Measurements from ENCODE around the gene TRMU.

- TF ChIP-seq, protein P1, sequence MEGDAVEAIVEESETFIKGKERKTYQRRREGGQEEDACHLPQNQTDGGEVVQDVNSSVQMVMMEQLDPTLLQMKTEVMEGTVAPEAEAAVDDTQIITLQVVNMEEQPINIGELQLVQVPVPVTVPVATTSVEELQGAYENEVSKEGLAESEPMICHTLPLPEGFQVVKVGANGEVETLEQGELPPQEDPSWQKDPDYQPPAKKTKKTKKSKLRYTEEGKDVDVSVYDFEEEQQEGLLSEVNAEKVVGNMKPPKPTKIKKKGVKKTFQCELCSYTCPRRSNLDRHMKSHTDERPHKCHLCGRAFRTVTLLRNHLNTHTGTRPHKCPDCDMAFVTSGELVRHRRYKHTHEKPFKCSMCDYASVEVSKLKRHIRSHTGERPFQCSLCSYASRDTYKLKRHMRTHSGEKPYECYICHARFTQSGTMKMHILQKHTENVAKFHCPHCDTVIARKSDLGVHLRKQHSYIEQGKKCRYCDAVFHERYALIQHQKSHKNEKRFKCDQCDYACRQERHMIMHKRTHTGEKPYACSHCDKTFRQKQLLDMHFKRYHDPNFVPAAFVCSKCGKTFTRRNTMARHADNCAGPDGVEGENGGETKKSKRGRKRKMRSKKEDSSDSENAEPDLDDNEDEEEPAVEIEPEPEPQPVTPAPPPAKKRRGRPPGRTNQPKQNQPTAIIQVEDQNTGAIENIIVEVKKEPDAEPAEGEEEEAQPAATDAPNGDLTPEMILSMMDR (optimal IDR thresholded peaks at IDR 0.05 in 1 of 3, IDR thresholded peaks at IDR 0.05 in 1 of 3, conservative IDR thresholded peaks at IDR 0.05 in 1 of 3; ENCODE audit: extremely low read depth in 1 of 3, insufficient read depth in 2 of 3, low read length in 3 of 3): no peak
- no peak for TF ChIP-seq EZH2 (IDR thresholded peaks at IDR 0.05; ENCODE audit: low read length)
Measured at GRCh38 chr22:46394622-46395021, 59.1 kb downstream of the TRMU start.

Data from keratinocyte (primary cell).